Stimulated activated naive CD8-positive, alpha-beta T cell treated with anti-CD3 and anti-CD28 coated beads, Interleukin-15, Interleukin-2, amounts not matched to agents 100 ng/mL and 50 ng/mL, for 24 hours (primary cell): ENCODE measurements around the gene PTEN.
"Not testable (repeated sequence)": the region's sequence is repeated elsewhere in the genome, so short reads cannot be mapped to it uniquely, and the experiment has no call there.

Experiments used
- H3K27ac Mint-ChIP-seq: one replicate; pipeline ENCODE4 v1.8.0; 2021; ENCODE audit warnings: mild to moderate bottlenecking, mixed read lengths
- H3K27me3 Mint-ChIP-seq: one replicate; pipeline ENCODE4 v1.8.0; 2021; ENCODE audit warnings: mixed read lengths
- H3K36me3 Mint-ChIP-seq: one replicate; pipeline ENCODE4 v1.8.0; 2021; ENCODE audit warnings: low read depth, mixed read lengths
- H3K4me1 Mint-ChIP-seq: one replicate; pipeline ENCODE4 v1.8.0; 2021; ENCODE audit warnings: low read depth, mixed read lengths
- H3K4me3 Mint-ChIP-seq: one replicate; pipeline ENCODE4 v1.8.0; 2021; ENCODE audit warnings: mild to moderate bottlenecking, mixed read lengths
- H3K9me3 Mint-ChIP-seq: one replicate; pipeline ENCODE4 v1.8.0; 2021; ENCODE audit warnings: mixed read lengths

Gene PTEN

GRCh38 chr10:87841186-87841585 is 22.2 kb upstream of the PTEN start:
- Mint-ChIP-seq H3K27me3 (no peaks in the 10 kb centered on the region), H3K27ac (no peak overlapping the region), H3K36me3 (peaks cover 6% of the 10 kb centered on the region), H3K4me3 (no peak overlapping the region), H3K9me3 (peaks cover 4% of the 10 kb centered on the region), H3K4me1 (no peaks in the 10 kb centered on the region)

GRCh38 chr10:87842220-87842641 is 21.2 kb upstream of the PTEN start:
- H3K36me3 Mint-ChIP-seq: no peaks in the 10 kb centered on the region
- H3K4me3 Mint-ChIP-seq: no peak overlapping the region
- no peaks in the 10 kb centered on the region for H3K27me3 Mint-ChIP-seq
- H3K9me3 Mint-ChIP-seq: no peaks in the 10 kb centered on the region
- H3K27ac Mint-ChIP-seq: no peak overlapping the region
- H3K4me1 Mint-ChIP-seq: no peaks in the 10 kb centered on the region

GRCh38 chr10:87842776-87843497 is 20.5 kb upstream of the PTEN start:
- no peaks in the 10 kb centered on the region for H3K4me1 Mint-ChIP-seq
- no peaks in the 10 kb centered on the region for H3K27me3 Mint-ChIP-seq
- no peak overlapping the region for H3K4me3 Mint-ChIP-seq
- no peak overlapping the region for H3K27ac Mint-ChIP-seq
- no peaks in the 10 kb centered on the region for H3K9me3 Mint-ChIP-seq
- no peaks in the 10 kb centered on the region for H3K36me3 Mint-ChIP-seq

- no peak overlapping the region for H3K4me3 Mint-ChIP-seq
- no peaks in the 10 kb centered on the region for H3K4me1 Mint-ChIP-seq
- no peaks in the 10 kb centered on the region for H3K27me3 Mint-ChIP-seq
- H3K27ac Mint-ChIP-seq: no peak overlapping the region
- no peaks in the 10 kb centered on the region for H3K9me3 Mint-ChIP-seq
- H3K36me3 Mint-ChIP-seq: no peaks in the 10 kb centered on the region
Measured at GRCh38 chr10:87843714-87844113, 19.7 kb upstream of the PTEN start.

GRCh38 chr10:87844837-87845623 is 18.4 kb upstream of the PTEN start:
- Mint-ChIP-seq H3K27me3 (no peaks in the 10 kb centered on the region), H3K36me3 (no peaks in the 10 kb centered on the region), H3K4me1 (no peaks in the 10 kb centered on the region), H3K4me3 (no peak overlapping the region), H3K9me3 (no peaks in the 10 kb centered on the region), H3K27ac (no peak overlapping the region)

DNA sequence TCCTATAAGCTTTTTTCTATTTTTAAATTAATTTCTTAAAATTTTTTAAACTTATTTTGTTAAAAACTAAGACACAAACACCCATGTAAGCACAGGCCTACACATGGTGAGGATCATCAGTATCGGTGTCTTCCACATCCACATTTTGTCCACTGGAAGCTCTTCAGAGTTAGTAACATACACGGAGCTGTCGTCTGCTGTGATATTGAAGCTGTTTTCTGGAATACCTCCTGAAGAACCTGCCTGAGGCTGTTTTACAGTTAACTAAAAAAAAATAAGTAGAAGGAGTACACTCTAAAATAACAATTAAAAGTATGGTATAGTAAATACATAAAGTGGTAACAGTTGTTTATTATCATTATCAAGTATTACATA is 17.8 kb upstream of the PTEN start:
- no peaks in the 10 kb centered on the region for H3K9me3 Mint-ChIP-seq
- no peaks in the 10 kb centered on the region for H3K27me3 Mint-ChIP-seq
- no peak overlapping the region for H3K27ac Mint-ChIP-seq
- no peak overlapping the region for H3K4me3 Mint-ChIP-seq
- no peaks in the 10 kb centered on the region for H3K36me3 Mint-ChIP-seq
- H3K4me1 Mint-ChIP-seq: peaks cover under 1% of the 10 kb centered on the region

- H3K4me3 Mint-ChIP-seq: no peak overlapping the region
- H3K27ac Mint-ChIP-seq: no peak overlapping the region
- no peaks in the 10 kb centered on the region for H3K9me3 Mint-ChIP-seq
- no peaks in the 10 kb centered on the region for H3K36me3 Mint-ChIP-seq
- H3K4me1 Mint-ChIP-seq: peaks cover 5% of the 10 kb centered on the region
- H3K27me3 Mint-ChIP-seq: peaks cover 1% of the 10 kb centered on the region
Measured at GRCh38 chr10:87846023-87846422, 17.4 kb upstream of the PTEN start.

DNA sequence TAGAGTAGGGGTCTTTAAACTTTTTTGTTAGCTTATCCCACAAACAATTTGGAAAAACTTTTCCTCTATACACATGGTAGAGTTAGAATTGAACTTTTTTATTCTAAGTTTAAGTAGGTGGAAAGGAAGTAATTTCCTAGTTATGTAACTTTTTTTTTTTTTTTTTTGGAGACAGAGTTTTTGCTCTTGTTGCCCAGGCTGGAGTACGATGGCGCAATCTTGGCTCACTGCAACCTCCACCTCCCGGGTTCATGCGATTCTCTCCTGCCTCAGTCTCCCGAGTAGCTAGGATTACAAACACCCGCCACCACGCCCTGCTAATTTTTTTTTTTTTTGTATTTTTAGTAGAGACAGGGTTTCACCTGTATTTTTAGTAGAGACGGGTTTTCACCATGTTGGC is 16.7 kb upstream of the PTEN start:
- not testable (repeated sequence) for H3K27me3 Mint-ChIP-seq, H3K27ac Mint-ChIP-seq, H3K4me3 Mint-ChIP-seq, H3K9me3 Mint-ChIP-seq, H3K36me3 Mint-ChIP-seq, H3K4me1 Mint-ChIP-seq

GRCh38 chr10:87847550-87847949 is 15.9 kb upstream of the PTEN start:
- no peaks in the 10 kb centered on the region for H3K36me3 Mint-ChIP-seq
- H3K27me3 Mint-ChIP-seq: peaks cover 4% of the 10 kb centered on the region
- H3K4me3 Mint-ChIP-seq: no peak overlapping the region
- no peak overlapping the region for H3K27ac Mint-ChIP-seq
- peaks cover 8% of the 10 kb centered on the region for H3K4me1 Mint-ChIP-seq
- no peaks in the 10 kb centered on the region for H3K9me3 Mint-ChIP-seq

- Mint-ChIP-seq H3K27ac (no peak overlapping the region), H3K4me3 (no peak overlapping the region), H3K9me3 (no peaks in the 10 kb centered on the region), H3K27me3 (peaks cover 4% of the 10 kb centered on the region), H3K36me3 (no peaks in the 10 kb centered on the region), H3K4me1 (peaks cover 8% of the 10 kb centered on the region)
Measured at GRCh38 chr10:87849001-87849400, 14.4 kb upstream of the PTEN start.

GRCh38 chr10:87850742-87851205 is 12.7 kb upstream of the PTEN start:
- Mint-ChIP-seq H3K4me3 (no peak overlapping the region), H3K27me3 (peaks cover 4% of the 10 kb centered on the region), H3K36me3 (no peaks in the 10 kb centered on the region), H3K9me3 (no peaks in the 10 kb centered on the region), H3K27ac (no peak overlapping the region), H3K4me1 (peaks cover 12% of the 10 kb centered on the region)

- Mint-ChIP-seq H3K27ac (no peak overlapping the region), H3K4me1 (peaks cover 12% of the 10 kb centered on the region), H3K27me3 (peaks cover 4% of the 10 kb centered on the region), H3K4me3 (no peak overlapping the region), H3K9me3 (no peaks in the 10 kb centered on the region), H3K36me3 (no peaks in the 10 kb centered on the region)
Measured at GRCh38 chr10:87852089-87852488, 11.3 kb upstream of the PTEN start.

DNA sequence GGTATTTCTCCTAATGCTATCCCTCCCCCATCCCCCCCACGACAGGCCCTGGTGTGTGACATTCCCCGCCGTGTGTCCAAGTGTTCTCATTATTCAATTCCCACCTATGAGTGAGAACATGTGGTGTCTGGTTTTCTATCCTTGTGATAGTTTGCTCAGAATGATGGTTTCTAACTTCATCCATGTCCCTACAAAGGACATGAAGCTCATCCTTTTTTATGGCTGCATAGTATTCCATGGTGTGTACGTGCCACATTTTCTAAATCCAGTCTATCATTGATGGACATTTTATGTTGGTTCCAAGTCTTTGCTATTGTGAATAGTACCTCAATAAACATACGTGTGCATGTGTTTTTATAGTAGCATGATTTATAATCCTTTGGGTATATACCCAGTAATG is 8.2 kb upstream of the PTEN start:
- H3K36me3 Mint-ChIP-seq, H3K9me3 Mint-ChIP-seq, H3K27me3 Mint-ChIP-seq, H3K4me3 Mint-ChIP-seq, H3K27ac Mint-ChIP-seq: not testable (repeated sequence)
- H3K4me1 Mint-ChIP-seq: peaks cover 15% of the 10 kb centered on the region

DNA sequence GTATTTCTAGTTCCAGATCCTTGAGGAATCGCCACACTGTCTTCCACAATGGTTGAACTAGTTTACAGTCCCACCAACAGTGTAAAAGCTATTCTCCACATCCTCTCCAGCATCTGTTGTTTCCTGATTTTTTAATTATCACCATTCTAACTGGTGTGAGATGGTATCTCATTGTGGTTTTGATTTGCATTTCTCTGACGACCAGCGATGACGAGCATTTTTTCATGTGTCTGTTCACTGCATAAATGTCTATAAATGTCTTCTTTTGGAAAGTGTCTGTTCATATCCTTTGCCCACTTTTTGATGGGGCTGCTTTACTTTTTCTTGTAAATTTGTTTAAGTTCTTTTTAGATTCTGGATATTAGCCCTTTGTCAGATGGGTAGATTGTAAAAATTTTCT is 7.8 kb upstream of the PTEN start:
- H3K4me1 Mint-ChIP-seq: peaks cover 18% of the 10 kb centered on the region
- not testable (repeated sequence) for H3K9me3 Mint-ChIP-seq, H3K27ac Mint-ChIP-seq

GRCh38 chr10:87860156-87860795 is 3.1 kb upstream of the PTEN start:
- Mint-ChIP-seq H3K4me3 (peak overlapping the region; percentile 10), H3K4me1 (peaks cover 28% of the 10 kb centered on the region), H3K36me3 (no peaks in the 10 kb centered on the region), H3K9me3 (no peaks in the 10 kb centered on the region), H3K27ac (no peak overlapping the region), H3K27me3 (no peaks in the 10 kb centered on the region)

More for the DNA sequence above, 7.8 kb upstream of the PTEN start:
- not testable (repeated sequence) for H3K27me3 Mint-ChIP-seq, H3K36me3 Mint-ChIP-seq, H3K4me3 Mint-ChIP-seq
